Measurements from ENCODE around the gene PEAK1.

Gene PEAK1

DNA sequence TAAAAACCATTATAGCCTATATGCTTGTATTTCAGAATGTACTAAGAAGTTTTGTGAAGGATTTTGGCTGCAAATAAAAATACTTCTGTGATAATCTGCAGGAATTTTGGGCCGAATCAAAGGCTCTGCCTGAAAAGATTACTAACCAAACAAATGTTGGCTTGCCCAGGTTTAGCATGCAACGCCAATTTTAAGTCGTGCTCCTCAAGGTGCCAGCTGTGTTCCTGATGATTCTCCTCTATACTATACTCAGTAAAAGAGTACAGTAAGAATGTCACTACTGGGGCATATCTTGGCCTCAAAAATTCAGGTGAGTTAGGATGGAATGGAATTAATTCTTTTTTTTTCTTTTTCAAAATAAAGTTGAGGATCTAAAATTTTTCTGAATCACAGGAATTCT, 198.2 kb downstream of the PEAK1 start:
- TF ChIP-seq CTCF (conservative IDR thresholded peaks at IDR 0.05) = no peak
- H3K27ac ChIP-seq = no peak overlapping the region

- no peak overlapping the region for H3K27ac ChIP-seq
- no peak for TF ChIP-seq ZFX (IDR thresholded peaks at IDR 0.05)
- TF ChIP-seq CTCF (conservative IDR thresholded peaks at IDR 0.05) = no peak
Observed at GRCh38 chr15:77221174-77221573, 198.7 kb downstream of the PEAK1 start.

- TF ChIP-seq CTCF (conservative IDR thresholded peaks at IDR 0.05) (no peak), ZFX (IDR thresholded peaks at IDR 0.05) (no peak)
- H3K27ac ChIP-seq = no peak overlapping the region
Observed at GRCh38 chr15:77219841-77220240, 200.1 kb downstream of the PEAK1 start.

- no peak overlapping the region for H3K27ac ChIP-seq
- TF ChIP-seq ZFX (IDR thresholded peaks at IDR 0.05) (no peak), CTCF (conservative IDR thresholded peaks at IDR 0.05) (no peak)
Observed at GRCh38 chr15:77209221-77209620, 210.7 kb downstream of the PEAK1 start.

- no peak overlapping the region for H3K27ac ChIP-seq
Observed at GRCh38 chr15:77208241-77208640, 211.7 kb downstream of the PEAK1 start.

GRCh38 chr15:77201665-77202064, 218.2 kb downstream of the PEAK1 start:
- no peak overlapping the region for H3K27ac ChIP-seq
- no peak for TF ChIP-seq CTCF (conservative IDR thresholded peaks at IDR 0.05)
- TF ChIP-seq ZFX (IDR thresholded peaks at IDR 0.05) = no peak

More at GRCh38 chr15:77208241-77208640, 211.7 kb downstream of the PEAK1 start:
- TF ChIP-seq ZFX (IDR thresholded peaks at IDR 0.05) = no peak
- TF ChIP-seq CTCF (conservative IDR thresholded peaks at IDR 0.05) = no peak

GRCh38 chr15:77196381-77196780, 223.5 kb downstream of the PEAK1 start:
- TF ChIP-seq CTCF (conservative IDR thresholded peaks at IDR 0.05) (no peak), ZFX (IDR thresholded peaks at IDR 0.05) (no peak)
- H3K27ac ChIP-seq = no peak overlapping the region
